ENCODE results near the gene NME9. TPM values are rescaled to one million over a fixed set of nuclear protein-coding genes. Genes with fewer than 3 reads are reported as not detected.

NME9 gene
- total RNA-seq, 1 experiment from 2014 or later, result not detected

GRCh38 chr3:138374573-138375134 is 45.0 kb upstream of the NME9 start:
- H3K4me3 Mint-ChIP-seq (ENCODE audit: unreplicated experiment), result no peak overlapping the region
- H3K9me3 Mint-ChIP-seq (ENCODE audit: unreplicated experiment), result no peaks in the 10 kb centered on the region
- intact Hi-C loops (cut with micrococcal nuclease; ENCODE audit: unreplicated experiment), result no loop called here
- CTCF ChIA-PET, result no interaction called here
- H3K4me1 Mint-ChIP-seq (ENCODE audit: low read depth, unreplicated experiment), result peaks cover 10% of the 10 kb centered on the region
- DNase-seq, result no peak
- Histone ChIP-seq H3K9me3 (no peaks in the 10 kb centered on the region; the same call in 1 of the 2 replicates), H3K36me3 (ENCODE audit: control insufficient read depth, insufficient read depth, low read length) (no peaks in the 10 kb centered on the region), H3K4me3 (ENCODE audit: low read depth, low read length) (no peak overlapping the region), H3K4me1 (no peaks in the 10 kb centered on the region), H3K27me3 (replicated peaks; ENCODE audit: control insufficient read depth, insufficient read depth, low read length) (no peaks in the 10 kb centered on the region)
- H3K27ac Mint-ChIP-seq (ENCODE audit: unreplicated experiment), result no peak overlapping the region
- no peak for TF ChIP-seq CTCF (IDR thresholded peaks at IDR 0.05; ENCODE audit: insufficient read depth in 1 of 2, low read depth in 1 of 2, low read length in 1 of 2, severe bottlenecking in 1 of 2, unreplicated experiment in 1 of 2)
- no peaks in the 10 kb centered on the region for H3K27me3 Mint-ChIP-seq (ENCODE audit: insufficient read depth, unreplicated experiment)
- BruUV-seq (replicated peaks), result no TSS peak
- POLR2A ChIA-PET, result no interaction called here
- H3K36me3 Mint-ChIP-seq (ENCODE audit: insufficient read depth, unreplicated experiment), result no peaks in the 10 kb centered on the region

DNA sequence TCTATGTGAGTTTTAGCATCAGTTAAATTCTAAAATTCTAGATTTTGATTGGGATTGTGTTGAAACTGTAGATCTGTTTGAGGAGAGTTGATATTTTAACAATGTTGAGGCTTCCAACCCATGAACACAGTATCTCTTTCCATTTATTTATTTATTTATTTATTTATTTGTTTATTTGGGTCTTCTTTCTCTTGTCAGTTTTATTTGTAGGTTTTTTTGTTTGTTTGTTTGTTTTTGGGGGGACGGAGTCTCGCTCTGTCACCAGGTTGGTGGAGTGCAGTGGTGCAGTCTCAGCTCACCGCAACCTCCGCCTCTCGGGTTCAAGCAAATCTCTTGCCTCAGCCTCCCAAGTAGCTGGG is 44.1 kb upstream of the NME9 start:
- Mint-ChIP-seq H3K36me3 (ENCODE audit: insufficient read depth, unreplicated experiment) (no peaks in the 10 kb centered on the region), H3K4me3 (ENCODE audit: unreplicated experiment) (no peak overlapping the region), H3K27ac (ENCODE audit: unreplicated experiment) (no peak overlapping the region), H3K27me3 (ENCODE audit: insufficient read depth, unreplicated experiment) (no peaks in the 10 kb centered on the region), H3K4me1 (ENCODE audit: low read depth, unreplicated experiment) (peaks cover 6% of the 10 kb centered on the region), H3K9me3 (ENCODE audit: unreplicated experiment) (no peaks in the 10 kb centered on the region)
- POLR2A ChIA-PET, result no interaction called here
- Histone ChIP-seq H3K4me3 (ENCODE audit: low read depth, low read length) (no peak overlapping the region), H3K27me3 (replicated peaks; ENCODE audit: control insufficient read depth, insufficient read depth, low read length) (no peaks in the 10 kb centered on the region), H3K36me3 (ENCODE audit: control insufficient read depth, insufficient read depth, low read length) (no peaks in the 10 kb centered on the region), H3K9me3 (no peaks in the 10 kb centered on the region; the same call in 1 of the 2 replicates), H3K4me1 (no peaks in the 10 kb centered on the region)
- CTCF ChIA-PET, result no interaction called here
- TF ChIP-seq CTCF (IDR thresholded peaks at IDR 0.05; ENCODE audit: insufficient read depth in 1 of 2, low read depth in 1 of 2, low read length in 1 of 2, severe bottlenecking in 1 of 2, unreplicated experiment in 1 of 2), result no peak
- no TSS peak for BruUV-seq (replicated peaks)
- no peak for DNase-seq
- intact Hi-C loops (cut with micrococcal nuclease; ENCODE audit: unreplicated experiment), result no loop called here

DNA sequence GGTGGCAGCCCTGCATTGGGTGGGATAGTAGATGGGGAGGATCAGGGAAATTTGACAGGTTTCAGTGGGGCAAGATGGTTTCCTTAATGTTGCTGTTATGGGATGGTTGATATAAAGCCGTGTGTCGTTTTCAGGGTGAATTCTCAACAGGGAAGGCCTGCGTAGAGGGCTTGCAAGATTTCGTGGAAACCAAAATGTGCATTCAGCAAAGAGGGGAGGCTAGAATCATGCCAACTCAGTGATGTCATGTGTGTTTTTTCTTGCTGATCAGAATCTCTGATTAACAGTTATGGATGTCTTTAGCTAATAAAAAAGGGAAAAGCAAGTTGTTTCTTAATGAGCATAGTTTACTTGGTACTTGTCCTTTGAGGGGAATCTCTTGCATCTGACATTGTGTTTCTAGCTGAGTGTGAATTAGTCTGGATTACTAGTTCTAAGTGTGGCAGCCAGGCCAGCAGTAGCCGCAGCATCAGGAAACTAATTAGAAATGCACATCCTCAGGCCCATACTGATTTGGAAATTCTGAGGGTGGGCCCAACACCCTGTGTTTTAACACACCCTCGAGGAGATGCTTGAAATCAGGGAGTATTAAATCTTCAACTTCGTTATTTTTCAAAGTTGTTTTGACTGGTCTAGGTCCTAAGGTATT is 43.6 kb upstream of the NME9 start:
- Mint-ChIP-seq H3K27ac (ENCODE audit: unreplicated experiment) (no peak overlapping the region), H3K4me3 (ENCODE audit: unreplicated experiment) (no peak overlapping the region), H3K4me1 (ENCODE audit: low read depth, unreplicated experiment) (peaks cover under 1% of the 10 kb centered on the region), H3K9me3 (ENCODE audit: unreplicated experiment) (no peaks in the 10 kb centered on the region), H3K27me3 (ENCODE audit: insufficient read depth, unreplicated experiment) (no peaks in the 10 kb centered on the region), H3K36me3 (ENCODE audit: insufficient read depth, unreplicated experiment) (peaks cover 1% of the 10 kb centered on the region)
- no TSS peak for BruUV-seq (replicated peaks)
- no peak for DNase-seq
- ChIA-PET CTCF (no interaction called here), POLR2A (no interaction called here)
- Histone ChIP-seq H3K4me3 (ENCODE audit: low read depth, low read length) (no peak overlapping the region), H3K27me3 (replicated peaks; ENCODE audit: control insufficient read depth, insufficient read depth, low read length) (no peaks in the 10 kb centered on the region), H3K9me3 (no peaks in the 10 kb centered on the region; the same call in 1 of the 2 replicates), H3K4me1 (no peaks in the 10 kb centered on the region), H3K36me3 (ENCODE audit: control insufficient read depth, insufficient read depth, low read length) (no peaks in the 10 kb centered on the region)
- intact Hi-C loops (cut with micrococcal nuclease; ENCODE audit: unreplicated experiment), result no loop called here
- no peak for TF ChIP-seq CTCF (IDR thresholded peaks at IDR 0.05; ENCODE audit: insufficient read depth in 1 of 2, low read depth in 1 of 2, low read length in 1 of 2, severe bottlenecking in 1 of 2, unreplicated experiment in 1 of 2)
